Measurements from ENCODE around the gene RBMS1.

The RBMS1 gene

GRCh38 chr2:160281213-160281612, 212.4 kb downstream of the RBMS1 start:
- no peak overlapping the region for H2AFZ ChIP-seq (ENCODE audit: low read depth, low read length)
- TF ChIP-seq CTCF (IDR thresholded peaks at IDR 0.05; ENCODE audit: low read depth, low read length) (no peak), EZH2phosphoT487 (IDR thresholded peaks at IDR 0.05; ENCODE audit: low read depth) (no peak)
- no peak overlapping the region for H3K4me3 ChIP-seq (ENCODE audit: low read length)
- no peaks in the 10 kb centered on the region for H4K20me1 ChIP-seq (ENCODE audit: insufficient read depth, low read length)
- H3K4me1 ChIP-seq (ENCODE audit: low read length): no peaks in the 10 kb centered on the region
- H3K79me2 ChIP-seq (ENCODE audit: low read length): no peaks in the 10 kb centered on the region
- H3K9ac ChIP-seq (ENCODE audit: low read length): no peak overlapping the region
- no peak overlapping the region for H3K27ac ChIP-seq (ENCODE audit: low read length)
- H3K4me2 ChIP-seq (ENCODE audit: low read length): no peak overlapping the region
- no peaks in the 10 kb centered on the region for H3K36me3 ChIP-seq (replicated peaks; ENCODE audit: low read depth, low read length)
- H3K27me3 ChIP-seq (ENCODE audit: low read depth, low read length): no peaks in the 10 kb centered on the region
- no peaks in the 10 kb centered on the region for H3K9me3 ChIP-seq (ENCODE audit: insufficient read depth, low read length)

DNA sequence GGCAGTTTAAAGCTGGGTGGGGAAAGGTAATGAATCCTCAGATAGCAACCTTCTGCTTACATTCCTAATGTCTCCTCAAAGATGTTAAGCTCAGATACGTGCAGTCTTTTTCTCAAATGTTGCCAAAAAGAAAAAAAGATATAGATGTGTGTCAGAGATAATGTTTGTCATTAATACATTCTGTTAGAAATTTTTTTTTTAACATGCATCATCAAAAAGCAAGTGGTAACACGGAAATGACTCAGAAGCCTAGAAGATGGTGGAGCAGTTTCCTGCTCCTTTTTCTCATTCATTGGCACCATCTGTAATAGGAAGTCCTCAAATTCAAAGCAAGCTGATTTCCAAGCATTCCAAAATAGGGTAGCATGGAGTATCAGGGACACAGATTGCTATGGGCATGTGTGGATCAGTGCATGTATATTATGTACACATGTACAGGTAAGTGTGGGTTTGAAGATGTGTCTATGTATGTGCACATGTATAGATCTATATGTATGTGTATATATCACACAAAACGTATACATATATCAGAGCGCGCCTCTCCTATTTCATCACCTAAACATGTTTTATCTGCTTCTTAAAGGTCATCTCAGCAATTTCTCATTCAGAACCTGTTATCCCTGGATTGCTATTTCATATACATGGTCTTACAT, 213.7 kb downstream of the RBMS1 start:
- H3K36me3 ChIP-seq (replicated peaks; ENCODE audit: low read depth, low read length): no peaks in the 10 kb centered on the region
- H3K9ac ChIP-seq (ENCODE audit: low read length): no peak overlapping the region
- no peak for TF ChIP-seq CTCF (IDR thresholded peaks at IDR 0.05; ENCODE audit: low read depth, low read length)
- no peak for TF ChIP-seq EZH2phosphoT487 (IDR thresholded peaks at IDR 0.05; ENCODE audit: low read depth)

GRCh38 chr2:160278879-160279177, 214.8 kb downstream of the RBMS1 start:
- no peak overlapping the region for H3K9ac ChIP-seq (ENCODE audit: low read length)
- no peak overlapping the region for H2AFZ ChIP-seq (ENCODE audit: low read depth, low read length)
- H3K36me3 ChIP-seq (replicated peaks; ENCODE audit: low read depth, low read length): no peaks in the 10 kb centered on the region

More for the DNA sequence above, 213.7 kb downstream of the RBMS1 start:
- Histone ChIP-seq H3K9me3 (ENCODE audit: insufficient read depth, low read length) (no peaks in the 10 kb centered on the region), H3K27ac (ENCODE audit: low read length) (no peak overlapping the region), H3K4me2 (ENCODE audit: low read length) (no peak overlapping the region), H3K4me1 (ENCODE audit: low read length) (no peaks in the 10 kb centered on the region), H2AFZ (ENCODE audit: low read depth, low read length) (no peak overlapping the region), H3K79me2 (ENCODE audit: low read length) (no peaks in the 10 kb centered on the region), H3K27me3 (ENCODE audit: low read depth, low read length) (no peaks in the 10 kb centered on the region), H3K4me3 (ENCODE audit: low read length) (no peak overlapping the region), H4K20me1 (ENCODE audit: insufficient read depth, low read length) (no peaks in the 10 kb centered on the region)

More at GRCh38 chr2:160278879-160279177, 214.8 kb downstream of the RBMS1 start:
- no peak for TF ChIP-seq EZH2phosphoT487 (IDR thresholded peaks at IDR 0.05; ENCODE audit: low read depth)
- TF ChIP-seq CTCF (IDR thresholded peaks at IDR 0.05; ENCODE audit: low read depth, low read length): no peak
- H3K4me3 ChIP-seq (ENCODE audit: low read length): no peak overlapping the region
- no peaks in the 10 kb centered on the region for H3K9me3 ChIP-seq (ENCODE audit: insufficient read depth, low read length)
- no peaks in the 10 kb centered on the region for H3K4me1 ChIP-seq (ENCODE audit: low read length)
- no peak overlapping the region for H3K27ac ChIP-seq (ENCODE audit: low read length)
- H4K20me1 ChIP-seq (ENCODE audit: insufficient read depth, low read length): no peaks in the 10 kb centered on the region
- H3K79me2 ChIP-seq (ENCODE audit: low read length): no peaks in the 10 kb centered on the region
- H3K27me3 ChIP-seq (ENCODE audit: low read depth, low read length): no peaks in the 10 kb centered on the region
- no peak overlapping the region for H3K4me2 ChIP-seq (ENCODE audit: low read length)

Data from OCI-LY3 (cell line).